Mesenchymal stem cell (in vitro differentiated cells and primary cell): ENCODE measurements around the gene SYT2.

ENCODE experiments used
- DNase-seq: peaks from one replicate; pipeline ENCODE4 v3.0.0-alpha.2; 2013
- H2AFZ ChIP-seq: one replicate; pipeline ENCODE4 v1.6.1; 2013; ENCODE audit warnings: low read depth, mild to moderate bottlenecking, control low read depth, inconsistent platforms, low read length, moderate library complexity
- H2AK5ac ChIP-seq: 2 replicates; pipeline ENCODE4 v1.6.1; 2013; ENCODE audit warnings: low read length, moderate library complexity, mild to moderate bottlenecking, inconsistent platforms; ENCODE audit not compliant: severe bottlenecking
- H2BK120ac ChIP-seq: one replicate; pipeline ENCODE4 v1.6.1; 2013; ENCODE audit warnings: low read depth, mild to moderate bottlenecking, inconsistent platforms, low read length, moderate library complexity
- H2BK12ac ChIP-seq, 2 experiments: one replicate each; pipeline ENCODE4 v1.6.1; 2013; ENCODE audit warnings: inconsistent platforms in 2 of 2, low read length in 2 of 2, mild to moderate bottlenecking in 2 of 2, moderate library complexity in 2 of 2, control low read depth in 1 of 2
- H2BK15ac ChIP-seq: one replicate; pipeline ENCODE4 v1.6.1; 2013; ENCODE audit warnings: mild to moderate bottlenecking, low read depth, inconsistent platforms; ENCODE audit not compliant: poor library complexity, severe bottlenecking
- H2BK5ac ChIP-seq: 2 replicates; pipeline ENCODE4 v1.6.1; 2013; ENCODE audit warnings: low read depth, mild to moderate bottlenecking, low read length, control low read depth, inconsistent platforms; ENCODE audit not compliant: poor library complexity, severe bottlenecking
- H3K14ac ChIP-seq, 2 experiments: one replicate each; pipeline ENCODE4 v1.6.1; 2013; ENCODE audit warnings: inconsistent platforms in 2 of 2, low read length in 2 of 2, control low read depth in 1 of 2, mild to moderate bottlenecking in 1 of 2, moderate library complexity in 1 of 2
- H3K18ac ChIP-seq, 2 experiments: one replicate each; pipeline ENCODE4 v1.6.1; 2013; ENCODE audit warnings: inconsistent platforms in 2 of 2, low read length in 2 of 2, control low read depth in 1 of 2, low read depth in 1 of 2, mild to moderate bottlenecking in 1 of 2
- H3K23ac ChIP-seq, 2 experiments: one replicate each; pipeline ENCODE4 v1.6.1; 2013; ENCODE audit warnings: inconsistent platforms in 2 of 2, low read length in 2 of 2, mild to moderate bottlenecking in 2 of 2, moderate library complexity in 2 of 2, control low read depth in 1 of 2
- H3K27ac ChIP-seq: 2 replicates; pipeline ENCODE4 v1.5.1; 2013; ENCODE audit warnings: mild to moderate bottlenecking, moderate library complexity, low read length, control low read depth, inconsistent platforms; ENCODE audit not compliant: poor library complexity, severe bottlenecking
- H3K27me3 ChIP-seq, 2 experiments: 2 replicates each; pipeline versions ENCODE4 v1.6.1 to v1.7.0; 2013; ENCODE audit warnings: low read length in 2 of 2, mild to moderate bottlenecking in 2 of 2, moderate library complexity in 2 of 2, control low read depth in 1 of 2, inconsistent platforms in 1 of 2; ENCODE audit not compliant: control insufficient read depth in 1 of 2, insufficient read depth in 1 of 2
- H3K36me3 ChIP-seq, 2 experiments: 2 replicates each; pipeline versions ENCODE4 v1.6.1 to v1.7.0; 2013; ENCODE audit warnings: low read length in 2 of 2, control low read depth in 1 of 2, inconsistent platforms in 1 of 2, low read depth in 1 of 2, mild to moderate bottlenecking in 1 of 2; ENCODE audit not compliant: insufficient read depth in 2 of 2, control insufficient read depth in 1 of 2
- H3K4ac ChIP-seq, 2 experiments: one replicate each; pipeline ENCODE4 v1.6.1; 2013; ENCODE audit warnings: inconsistent platforms in 2 of 2, low read length in 2 of 2, mild to moderate bottlenecking in 2 of 2, moderate library complexity in 2 of 2, control low read depth in 1 of 2, low read depth in 1 of 2
- H3K4me1 ChIP-seq: 2 replicates; pipeline ENCODE4 v1.6.1; 2013; ENCODE audit warnings: low read depth, low read length, control low read depth; ENCODE audit not compliant: control insufficient read depth, insufficient read depth
- H3K4me2 ChIP-seq: 2 replicates; pipeline ENCODE4 v1.6.1; 2013; ENCODE audit warnings: low read length, mild to moderate bottlenecking, inconsistent platforms; ENCODE audit not compliant: poor library complexity, severe bottlenecking
- H3K4me3 ChIP-seq, 2 experiments: 2 replicates each; pipeline versions ENCODE4 v1.5.1 to v1.7.0; 2013; ENCODE audit warnings: low read length in 2 of 2, mild to moderate bottlenecking in 2 of 2, control low read depth in 1 of 2, low read depth in 1 of 2; ENCODE audit not compliant: insufficient read depth in 1 of 2
- H3K79me1 ChIP-seq: replicated peaks from 2 replicates; pipeline ENCODE4 v1.6.1; 2013; ENCODE audit warnings: mild to moderate bottlenecking, control low read depth, low read length, inconsistent platforms; ENCODE audit not compliant: poor library complexity, severe bottlenecking
- H3K9ac ChIP-seq: 2 replicates; pipeline ENCODE4 v1.7.0; 2013; ENCODE audit warnings: mild to moderate bottlenecking, low read length, moderate library complexity
- H3K9me3 ChIP-seq: 2 replicates; pipeline ENCODE4 v1.7.0; 2013; ENCODE audit warnings: mild to moderate bottlenecking, low read length; ENCODE audit not compliant: control insufficient read depth
- H4K8ac ChIP-seq: one replicate; pipeline ENCODE4 v1.6.1; 2013; ENCODE audit warnings: inconsistent platforms, mild to moderate bottlenecking, low read length, moderate library complexity
- H4K91ac ChIP-seq: one replicate; pipeline ENCODE4 v1.6.1; 2013; ENCODE audit warnings: mild to moderate bottlenecking, low read length, inconsistent platforms
- WGBS: methylation state at CpG from one replicate; pipeline ENCODE4 v1.1.7; 2013; ENCODE audit warnings: mixed read lengths; 5-methylcytosine and 5-hydroxymethylcytosine counted together

The SYT2 gene

DNA sequence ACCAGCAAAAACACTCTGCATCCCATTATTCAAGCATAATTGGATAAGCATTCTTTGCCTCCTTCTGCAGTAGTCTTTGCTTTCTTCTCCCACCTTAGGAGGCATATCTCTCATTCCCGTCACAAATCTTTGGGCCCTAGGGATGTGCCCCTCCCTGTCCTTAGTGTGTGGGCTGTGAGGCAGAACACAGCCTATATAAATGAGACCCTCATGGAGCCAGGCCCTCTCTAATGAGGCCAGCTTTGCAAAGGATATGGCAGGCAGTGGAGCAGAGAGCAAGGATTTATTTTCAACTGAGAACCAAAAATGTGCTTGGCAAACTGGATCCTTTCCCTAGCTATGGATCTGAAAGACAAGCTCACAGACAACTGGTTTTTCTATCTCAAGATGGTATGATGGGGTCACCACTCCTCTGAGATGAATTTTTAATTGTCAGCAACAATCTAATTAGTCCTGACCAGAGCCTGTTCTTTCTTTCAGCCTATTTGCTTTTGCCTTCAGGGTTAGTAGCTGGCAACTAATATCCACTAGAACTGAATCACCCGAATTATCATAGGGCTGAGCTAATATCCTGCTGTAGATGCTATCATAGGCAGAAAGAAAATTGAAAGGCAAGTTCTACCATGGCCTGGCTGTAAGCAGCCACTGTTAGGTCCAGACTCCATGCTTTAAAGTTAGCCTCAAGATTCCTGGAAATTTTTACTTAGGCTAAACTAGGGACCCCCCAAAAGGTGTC is 134.2 kb downstream of the SYT2 start:
- no peak for DNase-seq
- Histone ChIP-seq H2BK120ac (no peak overlapping the region), H3K27ac (no peak overlapping the region), H2BK5ac (no peak overlapping the region), H2BK12ac (no peak overlapping the region), H3K9me3 (no peaks in the 10 kb centered on the region), H4K91ac (no peak overlapping the region), H2AK5ac (no peak overlapping the region), H3K36me3 (peaks cover 0 to 12% of the 10 kb centered on the region in 2 experiments), H3K4me3 (peak overlapping the region in 1 of 2 experiments; percentile 24), H3K4me1 (peaks cover 2% of the 10 kb centered on the region), H3K18ac (no peak overlapping the region), H3K27me3 (no peaks in the 10 kb centered on the region), H2AFZ (no peak overlapping the region), H3K9ac (peak overlapping the region; percentile 52), H3K4me2 (no peak overlapping the region), H4K8ac (no peak overlapping the region), H3K4ac (peak overlapping the region in 1 of 2 experiments; percentile 19), H3K23ac (no peak overlapping the region), H3K14ac (no peak overlapping the region), H2BK15ac (no peak overlapping the region), H3K79me1 (no peaks in the 10 kb centered on the region)
- WGBS: 73% methylated on average over 2 of the region's 2 CpGs

DNA sequence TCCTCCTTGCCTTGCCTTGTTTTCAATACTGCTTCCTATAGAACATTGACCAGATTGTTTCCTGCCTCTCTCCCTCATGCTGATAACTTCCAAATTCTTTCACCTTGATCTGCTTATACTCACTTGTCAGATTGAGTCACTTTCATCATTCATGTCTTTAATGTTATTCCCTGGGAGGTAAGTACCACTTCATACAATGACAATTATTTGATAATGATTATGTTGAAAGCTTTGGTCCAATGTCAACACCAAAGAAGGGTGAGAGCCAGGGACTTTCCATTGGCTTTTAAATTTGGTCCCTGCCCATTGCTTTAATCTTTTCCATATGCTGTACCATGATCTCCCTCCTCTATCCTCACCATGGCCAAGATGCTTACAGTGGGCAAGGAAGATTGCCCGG is 137.4 kb downstream of the SYT2 start:
- no peak overlapping the region for H3K23ac ChIP-seq
- no peak overlapping the region for H3K9ac ChIP-seq
- H2BK12ac ChIP-seq: no peak overlapping the region
- H3K36me3 ChIP-seq: peaks cover 0 to 8% of the 10 kb centered on the region in 2 experiments
- WGBS: 100% methylated on average over 1 of the region's 1 CpG
- no peak overlapping the region for H2AFZ ChIP-seq
- H3K9me3 ChIP-seq: no peaks in the 10 kb centered on the region
- H2BK5ac ChIP-seq: no peak overlapping the region
- no peak overlapping the region for H4K8ac ChIP-seq
- H3K79me1 ChIP-seq: no peaks in the 10 kb centered on the region
- no peak for DNase-seq
- H3K18ac ChIP-seq: no peak overlapping the region
- no peak overlapping the region for H3K27ac ChIP-seq
- no peak overlapping the region for H2BK120ac ChIP-seq
- no peak overlapping the region for H3K14ac ChIP-seq
- no peak overlapping the region for H3K4me2 ChIP-seq
- H4K91ac ChIP-seq: no peak overlapping the region
- H3K4me3 ChIP-seq: no peak overlapping the region
- H3K27me3 ChIP-seq: no peaks in the 10 kb centered on the region
- H3K4me1 ChIP-seq: peaks cover 2% of the 10 kb centered on the region
- no peak overlapping the region for H3K4ac ChIP-seq
- no peak overlapping the region for H2BK15ac ChIP-seq
- H2AK5ac ChIP-seq: no peak overlapping the region

- no peaks in the 10 kb centered on the region for H3K9me3 ChIP-seq
- H3K4me3 ChIP-seq: no peak overlapping the region
- H3K4ac ChIP-seq: no peak overlapping the region
- H4K91ac ChIP-seq: no peak overlapping the region
- H3K27me3 ChIP-seq: no peaks in the 10 kb centered on the region
- no peak overlapping the region for H2AK5ac ChIP-seq
- no peak overlapping the region for H2BK5ac ChIP-seq
- H2BK120ac ChIP-seq: no peak overlapping the region
- no peak overlapping the region for H3K4me2 ChIP-seq
- no peak overlapping the region for H3K14ac ChIP-seq
- no peak overlapping the region for H3K23ac ChIP-seq
- peaks cover 0 to 8% of the 10 kb centered on the region in 2 experiments for H3K36me3 ChIP-seq
- DNase-seq: peak; percentile 47
- no peaks in the 10 kb centered on the region for H3K79me1 ChIP-seq
- H4K8ac ChIP-seq: no peak overlapping the region
- H3K4me1 ChIP-seq: peaks cover 4% of the 10 kb centered on the region
- no peak overlapping the region for H3K27ac ChIP-seq
- H2BK12ac ChIP-seq: no peak overlapping the region
- 60% methylated on average over 3 of the region's 3 CpGs for WGBS
- no peak overlapping the region for H3K9ac ChIP-seq
- no peak overlapping the region for H2BK15ac ChIP-seq
- no peak overlapping the region for H2AFZ ChIP-seq
- H3K18ac ChIP-seq: no peak overlapping the region
These were observed 138.4 kb downstream of the SYT2 start for GRCh38 chr1:202571719-202572339.

DNA sequence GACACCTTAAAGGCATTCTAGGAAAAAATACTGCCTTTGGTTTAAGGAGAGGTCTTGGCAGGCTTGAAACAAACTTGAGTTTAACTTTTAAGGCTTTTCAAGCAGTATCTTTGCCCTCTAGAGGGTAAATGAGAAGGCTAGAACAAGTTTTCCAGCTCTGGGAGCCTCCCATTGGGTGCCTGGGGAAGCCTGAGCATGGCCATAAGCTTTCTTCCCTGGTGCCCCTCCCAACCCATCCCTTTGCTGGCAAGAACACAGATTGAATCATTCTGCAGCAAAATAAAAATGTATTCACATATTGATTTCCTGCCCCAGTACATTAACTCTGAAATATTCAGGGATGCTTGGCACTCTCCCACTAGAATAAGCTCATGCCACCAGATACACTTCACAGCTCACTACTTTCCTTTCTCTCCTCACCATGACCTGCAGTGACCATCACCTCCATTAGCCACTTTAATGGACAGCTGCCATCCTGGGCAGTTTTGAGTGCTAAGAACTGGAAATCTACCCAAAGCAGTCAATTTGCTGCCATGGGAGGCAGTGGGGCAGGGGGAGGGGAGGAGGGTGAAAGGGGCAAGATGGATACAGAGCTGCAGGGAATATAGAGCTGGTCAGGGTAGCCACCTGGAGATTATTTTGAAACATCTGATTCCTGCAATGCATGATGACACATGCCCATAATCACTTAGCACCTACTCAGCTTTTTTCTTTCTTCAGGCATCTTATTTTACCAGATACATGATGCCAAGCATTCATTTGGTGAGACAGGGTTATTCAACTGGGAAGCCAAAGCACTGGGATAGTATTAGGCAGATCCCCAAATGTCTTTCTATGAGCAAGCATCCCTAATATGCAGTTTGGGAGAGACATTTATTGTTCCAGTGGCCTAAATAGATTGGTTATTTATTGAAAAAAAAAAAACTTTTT is 140.6 kb downstream of the SYT2 start:
- H3K4me1 ChIP-seq: peaks cover 8% of the 10 kb centered on the region
- H2AK5ac ChIP-seq: no peak overlapping the region
- H3K4ac ChIP-seq: no peak overlapping the region
- no peak overlapping the region for H3K18ac ChIP-seq
- peak overlapping the region; percentile 7 for H3K9ac ChIP-seq
- no peak overlapping the region for H2BK120ac ChIP-seq
- no peak overlapping the region for H3K23ac ChIP-seq
- H3K27ac ChIP-seq: peak overlapping the region; percentile 55
- H2BK12ac ChIP-seq: no peak overlapping the region
- peaks cover 0 to 8% of the 10 kb centered on the region in 2 experiments for H3K36me3 ChIP-seq
- H4K91ac ChIP-seq: no peak overlapping the region
- no peak overlapping the region for H4K8ac ChIP-seq
- H2BK5ac ChIP-seq: no peak overlapping the region
- H3K14ac ChIP-seq: no peak overlapping the region
- no peak for DNase-seq
- no peaks in the 10 kb centered on the region for H3K27me3 ChIP-seq
- no peaks in the 10 kb centered on the region for H3K79me1 ChIP-seq
- no peak overlapping the region for H2AFZ ChIP-seq
- no peaks in the 10 kb centered on the region for H3K9me3 ChIP-seq
- H3K4me3 ChIP-seq: no peak overlapping the region
- no peak overlapping the region for H3K4me2 ChIP-seq
- H2BK15ac ChIP-seq: no peak overlapping the region
